NCI-H128 (cell line): ENCODE measurements around the gene HOXC12.

Experiments used
- DNase-seq: peaks from one replicate; lab custom pipeline; 2025; ENCODE audit not compliant: unreplicated experiment; lab: John Stamatoyannopoulos, UW

The HOXC12 gene

GRCh38 chr12:53940443-53941014 is 14.2 kb upstream of the HOXC12 start:
- no peak for DNase-seq

- DNase-seq, result no peak
These were observed 13.5 kb upstream of the HOXC12 start for GRCh38 chr12:53941187-53941586.

- no peak for DNase-seq
These were observed 13.0 kb upstream of the HOXC12 start for GRCh38 chr12:53941750-53942149.

GRCh38 chr12:53942467-53942997 is 12.2 kb upstream of the HOXC12 start:
- no peak for DNase-seq

- DNase-seq, result no peak
These were observed 10.5 kb upstream of the HOXC12 start for GRCh38 chr12:53944209-53944608.

GRCh38 chr12:53944907-53945847 is 9.5 kb upstream of the HOXC12 start:
- DNase-seq, result no peak

- no peak for DNase-seq
These were observed 7.0 kb upstream of the HOXC12 start for GRCh38 chr12:53947743-53948142.

GRCh38 chr12:53948650-53949593 is 5.8 kb upstream of the HOXC12 start:
- DNase-seq, result no peak

- no peak for DNase-seq
These were observed 4.9 kb upstream of the HOXC12 start for GRCh38 chr12:53949631-53950436.

GRCh38 chr12:53950437-53950773 is 4.3 kb upstream of the HOXC12 start:
- no peak for DNase-seq

- no peak for DNase-seq
These were observed 3.7 kb upstream of the HOXC12 start for GRCh38 chr12:53950789-53951576.

- no peak for DNase-seq
These were observed 2.9 kb upstream of the HOXC12 start for GRCh38 chr12:53951577-53952334.

GRCh38 chr12:53952335-53952694 is 2.4 kb upstream of the HOXC12 start:
- no peak for DNase-seq

GRCh38 chr12:53952871-53953734 is 1.6 kb upstream of the HOXC12 start:
- no peak for DNase-seq

- no peak for DNase-seq
These were observed 641 bp upstream of the HOXC12 start for GRCh38 chr12:53953831-53954693.

- DNase-seq, result no peak
These were observed 503 bp downstream of the HOXC12 start for GRCh38 chr12:53955036-53955775.
